Stimulated activated CD4-positive, alpha-beta T cell treated with anti-CD3 and anti-CD28 coated beads, Interleukin-15, amount 100 ng/mL, for 48 hours (primary cell): Measurements from ENCODE around the gene CFAP73.
"Not testable (repeated sequence)": the region's sequence is repeated elsewhere in the genome, so short reads cannot be mapped to it uniquely, and the experiment has no call there.

Source experiments
- DNase-seq, 2 donors: peaks; one replicate each; pipeline ENCODE4 v3.0.0-alpha.2; 2020; ENCODE audit warnings: low read depth in 2 of 2

The CFAP73 gene

GRCh38 chr12:113189361-113189760 lies 39.8 kb downstream of the CFAP73 start:
- no peak for DNase-seq

- no peak for DNase-seq
These were observed 41.2 kb downstream of the CFAP73 start for GRCh38 chr12:113190761-113191160.

- DNase-seq, result no peak
These were observed 41.7 kb downstream of the CFAP73 start for GRCh38 chr12:113191227-113191626.

GRCh38 chr12:113194971-113195391 lies 45.5 kb downstream of the CFAP73 start:
- DNase-seq, result no peak

- no peak for DNase-seq
These were observed 46.1 kb downstream of the CFAP73 start for GRCh38 chr12:113195598-113195997.

GRCh38 chr12:113196582-113196981 lies 47.1 kb downstream of the CFAP73 start:
- no peak for DNase-seq

GRCh38 chr12:113196990-113197389 lies 47.5 kb downstream of the CFAP73 start:
- DNase-seq, result peak; percentile 24 to 47

GRCh38 chr12:113197518-113198077 lies 48.1 kb downstream of the CFAP73 start:
- DNase-seq, result no peak

- no peak for DNase-seq
These were observed 48.8 kb downstream of the CFAP73 start for GRCh38 chr12:113198296-113198695.

GRCh38 chr12:113200021-113200797 lies 50.7 kb downstream of the CFAP73 start:
- DNase-seq, result no peak

GRCh38 chr12:113201187-113202177 lies 52.0 kb downstream of the CFAP73 start:
- DNase-seq, result no peak

- DNase-seq, result no peak
These were observed 53.0 kb downstream of the CFAP73 start for GRCh38 chr12:113202300-113203075.

GRCh38 chr12:113203852-113204760 lies 54.6 kb downstream of the CFAP73 start:
- DNase-seq, result no peak

- no peak for DNase-seq
These were observed 55.3 kb downstream of the CFAP73 start for GRCh38 chr12:113204804-113205203.

GRCh38 chr12:113206802-113207201 lies 57.3 kb downstream of the CFAP73 start:
- DNase-seq, result not testable (repeated sequence)

- DNase-seq, result no peak
These were observed 58.1 kb downstream of the CFAP73 start for GRCh38 chr12:113207613-113208040.

GRCh38 chr12:113208041-113208934 lies 58.8 kb downstream of the CFAP73 start:
- peak in 1 of 2 donors; percentile 44 for DNase-seq
